Body of pancreas (tissue), 4 donors: ENCODE measurements around the gene BRINP3.

ENCODE experiments used
- CTCF ChIP-seq, 7 experiments: fragments of 450-650 bp in 4 of 7; fragments of 200-600 bp in 3 of 7; sonication (generic) in 3 of 7; IDR thresholded peaks; one replicate each; pipeline ENCODE4 v1.5.1; 2016 to 2019; ENCODE audit warnings: antibody characterized with exemption in 7 of 7
- POLR2A ChIP-seq, 3 donors: fragments of 450-650 bp; IDR thresholded peaks; one replicate each; pipeline ENCODE4 v1.6.1; 2016; ENCODE audit warnings: antibody characterized with exemption in 3 of 3, mild to moderate bottlenecking in 2 of 3

GRCh38 chr1:190353538-190354101 is 124.0 kb downstream of the BRINP3 start:
- TF ChIP-seq CTCF (IDR thresholded peaks at IDR 0.05) (no peak), POLR2A (IDR thresholded peaks at IDR 0.05) (no peak)
